Omental fat pad (tissue), 4 donors: ENCODE measurements around the gene CARMIL1. TPM values are rescaled to one million over a fixed set of nuclear protein-coding genes. Genes with fewer than 3 reads are reported as not detected.

Experiments used
- ATAC-seq: fragments of 150-250 bp; one replicate; pipeline ENCODE4 v1.9.1; 2016; ENCODE audit warnings: mild to moderate bottlenecking, moderate library complexity; ENCODE audit not compliant: low FRiP score
- DNase-seq: peaks from one replicate; pipeline ENCODE4 v3.0.0-alpha.2; 2019; ENCODE audit warnings: low spot score
- total RNA-seq, 4 donors: library from RNA; depleted of rRNA; stranded (reverse); fragments of >200 nt; gene quantifications; one replicate each; pipeline ENCODE4 v1.1.0, GENCODE V29; 2016
- TF ChIP-seq, protein P1 (sequence below), 3 donors: fragments of 450-650 bp; IDR thresholded peaks; one replicate each; pipeline ENCODE4 v1.5.1; 2016 to 2017; ENCODE audit warnings: antibody characterized with exemption in 3 of 3, mild to moderate bottlenecking in 3 of 3, moderate library complexity in 2 of 3

The CARMIL1 gene
- total RNA-seq, 4 donors from 2014 or later = 24.4 to 35.3 (median 29.6) TPM

DNA sequence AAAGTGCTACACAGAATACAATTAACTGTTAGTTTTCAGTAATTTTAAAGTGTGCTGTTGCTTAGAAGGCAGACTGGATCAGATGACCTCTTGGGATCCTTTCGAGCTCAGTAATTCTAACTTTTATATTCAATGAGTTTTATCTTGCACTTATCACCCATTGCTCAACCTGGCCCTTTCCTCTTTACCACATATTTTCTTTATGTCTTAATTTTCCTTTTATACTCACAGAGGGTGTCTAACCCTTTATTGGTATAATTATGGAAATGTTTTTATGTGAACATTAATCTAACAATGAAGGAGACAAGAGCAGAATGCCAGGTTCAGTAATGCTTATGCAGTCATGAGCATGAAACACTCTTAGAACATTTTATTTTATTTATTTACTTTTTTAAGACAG, 39.7 kb upstream of the CARMIL1 start:
- ATAC-seq (peak; percentile 67), DNase-seq (no peak)
- TF ChIP-seq, protein P1, sequence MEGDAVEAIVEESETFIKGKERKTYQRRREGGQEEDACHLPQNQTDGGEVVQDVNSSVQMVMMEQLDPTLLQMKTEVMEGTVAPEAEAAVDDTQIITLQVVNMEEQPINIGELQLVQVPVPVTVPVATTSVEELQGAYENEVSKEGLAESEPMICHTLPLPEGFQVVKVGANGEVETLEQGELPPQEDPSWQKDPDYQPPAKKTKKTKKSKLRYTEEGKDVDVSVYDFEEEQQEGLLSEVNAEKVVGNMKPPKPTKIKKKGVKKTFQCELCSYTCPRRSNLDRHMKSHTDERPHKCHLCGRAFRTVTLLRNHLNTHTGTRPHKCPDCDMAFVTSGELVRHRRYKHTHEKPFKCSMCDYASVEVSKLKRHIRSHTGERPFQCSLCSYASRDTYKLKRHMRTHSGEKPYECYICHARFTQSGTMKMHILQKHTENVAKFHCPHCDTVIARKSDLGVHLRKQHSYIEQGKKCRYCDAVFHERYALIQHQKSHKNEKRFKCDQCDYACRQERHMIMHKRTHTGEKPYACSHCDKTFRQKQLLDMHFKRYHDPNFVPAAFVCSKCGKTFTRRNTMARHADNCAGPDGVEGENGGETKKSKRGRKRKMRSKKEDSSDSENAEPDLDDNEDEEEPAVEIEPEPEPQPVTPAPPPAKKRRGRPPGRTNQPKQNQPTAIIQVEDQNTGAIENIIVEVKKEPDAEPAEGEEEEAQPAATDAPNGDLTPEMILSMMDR (IDR thresholded peaks at IDR 0.05) = no peak

DNA sequence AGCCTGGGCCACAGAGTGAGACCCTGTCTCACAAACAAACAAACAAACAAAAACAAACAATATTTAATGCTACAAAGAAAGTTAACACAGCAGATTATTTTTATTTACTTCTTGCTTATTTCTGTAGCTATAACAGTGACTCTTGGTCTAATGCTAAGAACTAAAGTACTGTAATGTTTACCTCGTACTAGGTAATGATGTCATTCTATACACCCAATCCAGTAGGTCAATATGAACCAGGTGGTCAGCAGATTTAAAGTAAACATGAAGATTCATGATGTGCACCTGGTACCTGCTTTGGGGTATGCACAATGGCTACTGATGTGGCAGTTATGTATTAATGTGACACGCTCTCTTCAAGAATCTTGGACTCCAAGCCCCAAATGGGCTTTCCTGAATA, 36.6 kb upstream of the CARMIL1 start:
- TF ChIP-seq, protein P1 (IDR thresholded peaks at IDR 0.05) = no peak
- ATAC-seq = no peak
- no peak for DNase-seq

DNA sequence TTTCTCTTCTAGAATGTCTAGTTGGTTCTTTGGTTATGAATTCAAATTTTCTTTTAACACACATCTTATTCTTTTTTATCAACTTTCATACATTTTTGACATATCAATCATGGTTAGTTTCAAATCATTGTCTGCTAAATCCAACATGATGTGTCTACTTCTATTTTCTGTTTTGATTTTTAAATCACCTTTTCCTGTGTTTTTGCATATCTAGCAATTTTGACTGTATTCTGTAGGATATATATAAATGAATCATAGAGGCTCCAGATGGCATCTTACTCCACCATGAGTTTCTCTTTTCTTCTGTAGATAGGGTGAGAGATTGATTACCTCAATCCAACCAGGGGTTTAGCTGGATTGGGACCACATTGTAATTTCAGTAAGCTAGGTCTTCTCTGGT, 34.3 kb upstream of the CARMIL1 start:
- ATAC-seq = no peak
- no peak for DNase-seq
- TF ChIP-seq, protein P1 (IDR thresholded peaks at IDR 0.05) = no peak

DNA sequence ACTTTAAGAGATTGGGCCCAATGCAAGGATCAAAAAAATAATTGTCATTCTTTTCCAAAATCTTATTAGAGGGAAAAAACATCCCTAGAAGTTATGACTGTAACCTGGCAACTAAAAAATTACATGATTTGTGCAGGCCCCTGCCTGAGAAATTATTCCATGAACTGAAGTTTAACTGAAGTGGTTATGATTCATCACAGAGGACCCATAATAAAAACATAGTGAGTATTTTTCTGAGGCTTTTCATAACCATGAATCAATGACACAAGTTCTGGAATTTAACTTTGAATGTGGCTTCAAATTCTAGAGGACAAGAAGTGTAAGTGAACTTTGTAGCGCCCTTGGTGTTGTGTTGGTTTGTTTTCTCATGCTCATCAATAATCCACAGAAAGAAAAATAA, 31.1 kb upstream of the CARMIL1 start:
- DNase-seq (no peak), ATAC-seq (no peak)
- TF ChIP-seq, protein P1 (IDR thresholded peaks at IDR 0.05) = no peak

DNA sequence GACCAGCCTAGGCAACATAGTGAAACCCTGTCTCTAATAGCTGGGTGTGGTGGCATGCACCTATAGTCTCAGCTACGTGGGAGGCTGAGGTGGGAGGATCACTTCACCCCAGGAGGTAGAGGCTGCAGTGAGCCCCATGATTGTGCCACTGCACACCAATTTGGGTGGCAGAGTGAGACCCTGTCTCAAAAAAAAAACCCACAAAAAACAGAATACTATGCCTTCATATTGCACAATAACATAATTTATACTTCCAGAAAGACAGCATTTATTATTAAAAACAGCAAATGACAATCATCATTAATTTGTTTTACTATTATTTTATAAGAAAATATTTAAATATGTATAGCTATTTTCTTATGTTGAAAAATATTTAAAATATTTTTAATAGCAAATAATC, 30.0 kb upstream of the CARMIL1 start:
- ATAC-seq = no peak
- TF ChIP-seq, protein P1 (IDR thresholded peaks at IDR 0.05) = no peak
- no peak for DNase-seq

DNA sequence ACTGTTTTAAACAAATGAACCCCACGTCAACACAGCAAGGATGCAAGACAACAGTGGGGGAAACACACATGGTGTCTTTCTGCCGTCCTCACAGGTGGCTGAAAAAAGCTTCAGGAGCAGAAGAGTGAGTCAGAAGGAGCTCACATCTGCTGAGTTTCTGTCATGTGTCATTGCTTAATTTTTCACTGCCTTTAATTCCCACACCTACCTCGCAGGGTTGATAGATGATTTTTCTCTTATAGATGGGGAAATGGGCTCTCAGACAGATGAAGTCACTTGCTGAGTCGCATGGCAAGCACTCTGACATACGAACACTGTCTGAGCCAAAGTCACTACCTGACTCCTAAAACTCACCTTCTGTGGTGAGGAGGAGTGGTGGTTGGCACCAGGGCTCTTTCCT, 28.3 kb upstream of the CARMIL1 start:
- ATAC-seq (no peak), DNase-seq (no peak)
- TF ChIP-seq, protein P1 (IDR thresholded peaks at IDR 0.05) = no peak

DNA sequence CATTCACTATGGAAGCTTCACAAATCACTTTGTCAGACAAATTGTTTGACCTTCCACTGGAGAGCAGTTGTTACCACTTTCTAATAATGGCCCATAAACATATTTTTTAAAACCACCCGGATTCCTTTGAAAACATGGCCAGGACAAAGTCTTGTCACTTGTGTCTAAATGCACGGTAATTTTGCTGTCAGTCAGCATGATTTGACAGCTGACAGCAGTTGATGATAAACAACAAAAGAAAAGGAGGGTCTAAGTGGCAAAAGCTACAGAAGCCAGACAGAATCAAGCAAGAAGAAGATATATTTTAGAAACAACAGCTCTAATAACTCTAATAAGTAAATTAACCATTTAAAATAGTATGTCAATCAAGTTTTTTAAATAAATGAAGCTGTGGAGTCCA, 27.7 kb upstream of the CARMIL1 start:
- TF ChIP-seq, protein P1 (IDR thresholded peaks at IDR 0.05) = no peak
- ATAC-seq (no peak), DNase-seq (no peak)
